H9 (cell line): ENCODE measurements around the gene LY6G6F. TPM values are rescaled to one million over a fixed set of nuclear protein-coding genes. Genes with fewer than 3 reads are reported as not detected.

ENCODE experiments used
- DNase-seq: peaks from one replicate; pipeline ENCODE4 v3.0.0-alpha.2; 2017
- H2AFZ ChIP-seq: one replicate; pipeline ENCODE4 v1.6.1; 2013; ENCODE audit warnings: mild to moderate bottlenecking, low read length, control low read depth, moderate library complexity
- H2AK5ac ChIP-seq: 2 replicates; pipeline ENCODE4 v1.6.1; 2013; ENCODE audit warnings: low read length, control low read depth, mixed read lengths; ENCODE audit not compliant: insufficient read length
- H2BK120ac ChIP-seq: one replicate; pipeline ENCODE4 v1.6.1; 2013; ENCODE audit warnings: low read depth, mild to moderate bottlenecking, low read length, control low read depth, inconsistent platforms; ENCODE audit not compliant: poor library complexity, severe bottlenecking
- H2BK12ac ChIP-seq: 2 replicates; pipeline ENCODE4 v1.6.1; 2013; ENCODE audit warnings: low read length, control low read depth, mixed read lengths, low read depth; ENCODE audit not compliant: insufficient read length
- H2BK15ac ChIP-seq: 2 replicates; pipeline ENCODE4 v1.6.1; 2013; ENCODE audit warnings: low read depth, low read length, control low read depth
- H2BK20ac ChIP-seq: one replicate; pipeline ENCODE4 v1.6.1; 2013; ENCODE audit warnings: low read depth, mild to moderate bottlenecking, low read length, control low read depth, inconsistent platforms; ENCODE audit not compliant: poor library complexity, severe bottlenecking
- H2BK5ac ChIP-seq: 2 replicates; pipeline ENCODE4 v1.6.1; 2013; ENCODE audit warnings: low read length, control low read depth, mixed read lengths; ENCODE audit not compliant: insufficient read length
- H3K14ac ChIP-seq: 2 replicates; pipeline ENCODE4 v1.6.1; 2013; ENCODE audit warnings: low read length, control low read depth; ENCODE audit not compliant: insufficient read depth
- H3K18ac ChIP-seq: 2 replicates; pipeline ENCODE4 v1.6.1; 2013; ENCODE audit warnings: low read depth, mild to moderate bottlenecking, mixed read lengths, low read length, control low read depth; ENCODE audit not compliant: insufficient read length
- H3K23ac ChIP-seq: 2 replicates; pipeline ENCODE4 v1.6.1; 2013; ENCODE audit warnings: low read length, control low read depth, mixed read lengths, low read depth; ENCODE audit not compliant: insufficient read length
- H3K23me2 ChIP-seq: 2 replicates; pipeline ENCODE4 v1.6.1; 2013; ENCODE audit warnings: low read depth, mild to moderate bottlenecking, mixed read lengths, low read length, control low read depth; ENCODE audit not compliant: insufficient read length, poor library complexity, severe bottlenecking
- H3K27ac ChIP-seq: 2 replicates; pipeline ENCODE4 v1.5.1; 2013; ENCODE audit warnings: low read length, control low read depth, mixed read lengths, low read depth; ENCODE audit not compliant: insufficient read length
- H3K27me3 ChIP-seq: 2 replicates; pipeline ENCODE4 v1.6.1; 2013; ENCODE audit warnings: low read length, control low read depth, inconsistent platforms; ENCODE audit not compliant: insufficient read depth
- H3K4ac ChIP-seq: 2 replicates; pipeline ENCODE4 v1.6.1; 2013; ENCODE audit warnings: low read depth, mild to moderate bottlenecking, control low read depth, inconsistent platforms, low read length, moderate library complexity
- H3K4me1 ChIP-seq: 2 replicates; pipeline ENCODE4 v1.6.1; 2013; ENCODE audit warnings: low read length, control low read depth, inconsistent platforms; ENCODE audit not compliant: insufficient read depth
- H3K4me2 ChIP-seq: 2 replicates; pipeline ENCODE4 v1.6.1; 2013; ENCODE audit warnings: low read length, control low read depth, mixed read lengths; ENCODE audit not compliant: insufficient read length, insufficient read depth
- H3K56ac ChIP-seq: 2 replicates; pipeline ENCODE4 v1.6.1; 2013; ENCODE audit warnings: low read depth, mild to moderate bottlenecking, mixed read lengths, low read length, control low read depth; ENCODE audit not compliant: insufficient read length
- H3K79me1 ChIP-seq: 2 replicates; pipeline ENCODE4 v1.6.1; 2013; ENCODE audit warnings: low read depth, mild to moderate bottlenecking, moderate library complexity, low read length, control low read depth, inconsistent platforms; ENCODE audit not compliant: insufficient read depth, poor library complexity, severe bottlenecking
- H3K79me2 ChIP-seq: 2 replicates; pipeline ENCODE4 v1.6.1; 2013; ENCODE audit warnings: low read length, control low read depth, inconsistent platforms; ENCODE audit not compliant: insufficient read depth
- H3K9ac ChIP-seq: 2 replicates; pipeline ENCODE4 v1.6.1; 2013; ENCODE audit warnings: low read length, control low read depth, mixed read lengths; ENCODE audit not compliant: insufficient read length; ENCODE audit errors: extremely low read depth
- H3K9me3 ChIP-seq: one replicate; pipeline ENCODE4 v1.6.1; 2013; ENCODE audit warnings: low read depth, low read length, inconsistent platforms; ENCODE audit not compliant: control insufficient read depth
- H3T11ph ChIP-seq: one replicate; pipeline ENCODE4 v1.6.1; 2013; ENCODE audit warnings: mild to moderate bottlenecking, low read length, control low read depth, inconsistent platforms
- H4K20me1 ChIP-seq: one replicate; pipeline ENCODE4 v1.6.1; 2013; ENCODE audit not compliant: control insufficient read depth, insufficient read length, insufficient read depth
- H4K5ac ChIP-seq: 2 replicates; pipeline ENCODE4 v1.6.1; 2013; ENCODE audit warnings: low read depth, mild to moderate bottlenecking, mixed read lengths, low read length, control low read depth; ENCODE audit not compliant: insufficient read length
- H4K8ac ChIP-seq: replicated peaks from 2 replicates; pipeline ENCODE4 v1.6.1; 2013; ENCODE audit warnings: low read length, control low read depth, mixed read lengths, low read depth; ENCODE audit not compliant: insufficient read length
- H4K91ac ChIP-seq: 2 replicates; pipeline ENCODE4 v1.6.1; 2013; ENCODE audit warnings: low read depth, mild to moderate bottlenecking, moderate library complexity, mixed read lengths, low read length, control low read depth; ENCODE audit not compliant: insufficient read length
- H3K27ac Mint-ChIP-seq, 3 experiments: 2 replicates in 2 of 3; 3 replicates in 1 of 3; pipeline ENCODE4 v1.8.0; 2020 to 2021; ENCODE audit warnings: mixed read lengths in 3 of 3, mild to moderate bottlenecking in 1 of 3, moderate library complexity in 1 of 3
- H3K27me3 Mint-ChIP-seq: 2 replicates; pipeline ENCODE4 v1.8.0; 2021; ENCODE audit warnings: low read depth, mild to moderate bottlenecking, moderate library complexity, mixed read lengths
- H3K36me3 Mint-ChIP-seq, 3 experiments: 2 replicates in 2 of 3; 3 replicates in 1 of 3; pipeline ENCODE4 v1.8.0; 2020 to 2021; ENCODE audit warnings: low read depth in 3 of 3, mixed read lengths in 3 of 3; ENCODE audit not compliant: insufficient read depth in 1 of 3
- H3K4me1 Mint-ChIP-seq, 2 experiments: 2 replicates each; pipeline ENCODE4 v1.8.0; 2020; ENCODE audit warnings: mixed read lengths in 2 of 2
- H3K4me3 Mint-ChIP-seq, 2 experiments: 2 replicates in 1 of 2; 3 replicates in 1 of 2; pipeline ENCODE4 v1.8.0; 2020 to 2021; ENCODE audit warnings: mild to moderate bottlenecking in 2 of 2, mixed read lengths in 2 of 2, moderate library complexity in 1 of 2
- H3K9me3 Mint-ChIP-seq, 2 experiments: 2 replicates in 1 of 2; 3 replicates in 1 of 2; pipeline ENCODE4 v1.8.0; 2020; ENCODE audit warnings: mild to moderate bottlenecking in 2 of 2, mixed read lengths in 2 of 2, moderate library complexity in 1 of 2
- WGBS: extraction: QIAGEN DNeasy Blood & Tissue Kit; methylation state at CpG from one replicate; pipeline ENCODE4 v1.1.7; 2013; ENCODE audit warnings: missing lambda C conversion rate, low lambda C conversion rate, mixed read lengths; ENCODE audit not compliant: insufficient read length; ENCODE audit errors: extremely low coverage; 5-methylcytosine and 5-hydroxymethylcytosine counted together
- total RNA-seq: library from RNA; stranded (reverse); gene quantifications from 2 replicates; pipeline ENCODE4 v1.2.1, GENCODE V29; 2021
- TF ChIP-seq, protein P1 (sequence below): fragments of 200-600 bp; sonication (generic); conservative IDR thresholded peaks from 3 replicates; pipeline ENCODE4 v1.8.0; 2021; ENCODE audit warnings: antibody characterized with exemption, mild to moderate bottlenecking

Gene LY6G6F
- total RNA-seq, 1 experiment from 2014 or later = not detected

DNA sequence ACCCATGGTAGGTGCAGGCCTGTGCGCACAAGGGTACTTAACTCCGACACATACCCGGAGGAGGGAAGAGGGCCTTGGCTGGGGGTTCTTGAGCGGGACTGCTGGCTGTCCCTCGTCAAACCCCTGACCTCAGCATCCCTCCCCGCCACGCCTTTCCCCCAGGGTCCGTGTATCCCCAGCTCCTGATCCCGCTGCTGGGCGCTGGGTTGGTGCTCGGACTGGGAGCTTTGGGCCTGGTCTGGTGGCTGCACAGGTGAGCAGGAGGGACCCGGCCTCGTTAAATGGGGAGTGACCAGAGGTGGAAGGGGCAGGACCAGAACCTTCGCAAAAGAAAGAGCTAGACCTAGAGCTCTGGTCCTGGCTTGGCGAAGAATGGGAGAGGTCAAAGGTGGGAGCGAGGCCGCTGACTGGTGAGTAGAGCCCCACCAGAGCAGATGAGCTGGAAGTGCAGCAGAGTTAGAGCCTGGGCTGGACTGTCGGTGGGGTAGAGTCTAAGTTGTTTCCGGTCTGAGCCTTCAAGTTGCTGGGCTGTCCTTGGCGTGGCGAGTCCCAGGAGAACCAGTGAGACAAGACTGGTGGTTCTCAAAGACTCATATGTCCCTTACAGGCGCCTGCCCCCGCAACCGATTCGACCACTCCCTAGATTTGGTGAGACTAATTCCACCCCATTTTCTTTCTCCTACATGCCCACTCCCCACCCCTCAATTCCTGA is 17.5 kb downstream of the LY6G6F start:
- Mint-ChIP-seq H3K9me3 (no peaks in the 10 kb centered on the region), H3K27me3 (no peaks in the 10 kb centered on the region), H3K4me3 (no peak overlapping the region), H3K36me3 (peaks cover 9 to 34% (median 33%) of the 10 kb centered on the region in 3 experiments; a peak in 6 of 7 replicates), H3K27ac (peak overlapping the region in 1 of 3 experiments; percentile 66; a peak in 2 of 7 replicates), H3K4me1 (peaks cover 6 to 11% of the 10 kb centered on the region in 2 experiments)
- TF ChIP-seq, protein P1, sequence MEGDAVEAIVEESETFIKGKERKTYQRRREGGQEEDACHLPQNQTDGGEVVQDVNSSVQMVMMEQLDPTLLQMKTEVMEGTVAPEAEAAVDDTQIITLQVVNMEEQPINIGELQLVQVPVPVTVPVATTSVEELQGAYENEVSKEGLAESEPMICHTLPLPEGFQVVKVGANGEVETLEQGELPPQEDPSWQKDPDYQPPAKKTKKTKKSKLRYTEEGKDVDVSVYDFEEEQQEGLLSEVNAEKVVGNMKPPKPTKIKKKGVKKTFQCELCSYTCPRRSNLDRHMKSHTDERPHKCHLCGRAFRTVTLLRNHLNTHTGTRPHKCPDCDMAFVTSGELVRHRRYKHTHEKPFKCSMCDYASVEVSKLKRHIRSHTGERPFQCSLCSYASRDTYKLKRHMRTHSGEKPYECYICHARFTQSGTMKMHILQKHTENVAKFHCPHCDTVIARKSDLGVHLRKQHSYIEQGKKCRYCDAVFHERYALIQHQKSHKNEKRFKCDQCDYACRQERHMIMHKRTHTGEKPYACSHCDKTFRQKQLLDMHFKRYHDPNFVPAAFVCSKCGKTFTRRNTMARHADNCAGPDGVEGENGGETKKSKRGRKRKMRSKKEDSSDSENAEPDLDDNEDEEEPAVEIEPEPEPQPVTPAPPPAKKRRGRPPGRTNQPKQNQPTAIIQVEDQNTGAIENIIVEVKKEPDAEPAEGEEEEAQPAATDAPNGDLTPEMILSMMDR = no peak
- Histone ChIP-seq H2BK15ac (no peak overlapping the region), H3T11ph (no peak overlapping the region), H3K79me2 (no peaks in the 10 kb centered on the region), H2BK120ac (no peak overlapping the region), H2BK12ac (no peak overlapping the region), H3K4me1 (no peaks in the 10 kb centered on the region), H3K4ac (no peak overlapping the region), H2BK20ac (no peak overlapping the region), H4K20me1 (no peaks in the 10 kb centered on the region), H3K14ac (no peak overlapping the region), H3K4me2 (no peak overlapping the region), H4K8ac (no peak overlapping the region), H3K27ac (no peak overlapping the region), H3K27me3 (no peaks in the 10 kb centered on the region), H2AK5ac (no peak overlapping the region), H3K23ac (no peak overlapping the region), H2AFZ (no peak overlapping the region), H4K91ac (no peak overlapping the region), H3K18ac (no peak overlapping the region), H3K56ac (no peak overlapping the region), H4K5ac (no peak overlapping the region), H3K23me2 (peaks cover 4% of the 10 kb centered on the region), H3K9me3 (no peaks in the 10 kb centered on the region), H2BK5ac (no peak overlapping the region), H3K79me1 (no peaks in the 10 kb centered on the region), H3K9ac (no peak overlapping the region)
- DNase-seq = no peak
- WGBS = no CpG with 5 or more reads among the region's 25 CpGs
